ENCODE measurements around the gene PRDM10.

Gene PRDM10

GRCh38 chr11:130002846-130003716 lies 446 bp upstream of the PRDM10 start:
- DNase-seq = peak; percentile 75

DNA sequence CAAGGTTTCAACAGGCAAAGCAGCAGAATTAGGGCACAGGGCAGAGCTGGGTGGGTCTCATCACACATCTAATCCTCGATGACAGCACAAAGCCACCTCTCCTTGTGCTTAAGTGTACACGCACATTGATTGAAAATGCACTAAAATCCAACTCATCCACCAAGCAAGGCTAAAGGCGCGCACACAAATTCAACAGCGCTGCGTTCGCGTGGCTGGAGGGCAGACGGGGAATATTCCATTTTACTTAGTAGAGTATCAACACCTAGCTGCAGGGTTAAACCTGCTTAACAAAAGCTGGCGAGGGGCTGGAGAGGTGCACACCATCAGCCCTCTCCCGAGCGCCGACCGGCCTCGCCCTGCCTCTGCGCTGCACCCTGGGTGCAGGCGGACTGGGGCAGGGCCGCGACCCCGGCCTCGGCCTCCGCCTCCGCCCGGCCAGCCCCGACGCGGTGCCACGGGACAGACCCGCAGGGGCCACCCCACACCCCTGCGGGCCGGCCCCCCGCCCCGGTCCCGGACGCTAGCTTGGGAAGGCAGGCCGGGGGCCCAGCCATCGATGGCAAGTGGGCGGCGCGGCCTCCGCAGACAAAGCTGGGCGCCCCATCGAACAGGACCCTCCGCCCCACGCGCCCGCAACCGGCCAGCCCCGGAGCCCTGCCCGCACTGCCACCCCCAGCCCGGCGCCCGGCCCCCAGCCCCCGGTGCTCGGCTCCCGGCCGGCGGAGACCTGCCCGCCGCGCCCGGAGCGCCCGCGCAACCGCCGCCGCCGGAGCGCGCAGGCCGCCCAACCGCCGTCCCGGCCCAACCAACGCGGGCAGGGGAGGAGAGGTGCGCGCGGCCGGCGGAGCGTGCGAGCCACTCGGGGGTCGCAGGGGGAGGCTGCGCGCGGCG lies 929 bp downstream of the PRDM10 start:
- DNase-seq = no peak

DNA sequence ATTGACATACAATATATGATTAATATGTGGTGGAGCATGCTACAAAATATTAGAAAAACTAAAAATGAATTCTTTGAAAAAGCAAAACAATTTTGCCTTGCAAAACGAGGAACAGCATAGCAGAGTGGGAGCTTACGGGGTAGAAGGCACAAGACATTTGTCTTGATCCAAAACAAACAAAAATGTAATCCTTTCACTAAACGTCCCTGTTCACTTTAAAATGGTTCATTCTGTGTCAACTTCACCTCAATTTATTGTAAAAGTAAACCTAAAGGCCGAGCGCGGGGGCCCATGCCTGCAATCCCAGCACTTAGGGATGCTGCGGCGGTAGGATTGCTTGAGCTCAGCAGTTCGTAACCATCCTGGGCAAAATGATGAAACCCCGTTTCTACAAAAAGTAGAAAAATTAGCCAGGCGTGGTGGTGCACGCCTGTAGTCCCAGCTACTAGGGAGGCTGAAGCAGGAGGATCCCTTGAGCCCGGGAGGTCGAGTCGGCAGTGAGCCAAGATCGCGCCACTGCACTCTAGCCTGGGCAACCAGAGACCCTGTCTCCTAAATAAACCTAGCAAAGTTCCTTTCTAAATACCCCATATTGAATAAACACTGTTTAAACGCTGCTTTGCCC lies 2.0 kb downstream of the PRDM10 start:
- no peak for DNase-seq

DNA sequence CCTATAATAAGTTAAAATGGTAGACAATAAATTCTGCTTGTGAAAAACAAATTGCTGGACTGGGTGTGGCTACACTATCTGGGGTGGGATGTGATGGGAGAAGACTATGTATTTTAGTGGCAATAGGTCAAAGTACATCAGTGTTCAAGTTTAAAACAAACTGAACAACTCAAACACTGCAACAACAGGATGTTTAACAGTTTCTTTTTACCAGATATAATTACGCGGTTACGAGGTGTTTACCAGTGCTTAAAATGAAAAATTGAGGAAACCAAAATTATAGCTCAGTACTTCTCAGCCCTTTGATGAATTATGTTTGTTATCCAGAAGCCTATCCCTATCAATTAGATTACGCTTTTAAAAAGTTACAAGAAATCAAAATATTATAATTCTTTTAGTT lies 3.2 kb downstream of the PRDM10 start:
- DNase-seq = no peak

DNA sequence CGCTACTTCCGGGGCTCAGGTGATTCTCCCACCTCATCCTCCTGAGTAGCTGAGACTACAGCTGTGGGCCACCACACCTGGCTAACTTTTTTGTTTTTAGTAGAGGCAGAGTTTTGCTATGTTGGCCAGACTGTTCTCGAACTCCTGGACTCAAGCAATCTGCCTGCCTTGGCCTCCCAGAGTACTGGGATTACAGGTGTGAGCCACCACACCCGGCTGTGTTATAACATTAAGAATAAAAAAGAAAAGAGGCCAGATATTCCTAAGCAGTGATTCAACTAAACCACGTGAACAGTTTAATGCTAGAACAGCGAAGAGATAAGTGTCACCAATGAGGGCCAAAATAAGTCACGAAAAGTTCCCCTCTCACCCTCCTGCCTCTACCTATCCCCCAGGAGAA lies 3.7 kb downstream of the PRDM10 start:
- DNase-seq = no peak

- no peak for DNase-seq
These were observed 4.5 kb downstream of the PRDM10 start for GRCh38 chr11:129998107-129998506.

GRCh38 chr11:129997513-129997912 lies 5.1 kb downstream of the PRDM10 start:
- no peak for DNase-seq

- DNase-seq = no peak
These were observed 6.3 kb downstream of the PRDM10 start for GRCh38 chr11:129996113-129996870.

DNA sequence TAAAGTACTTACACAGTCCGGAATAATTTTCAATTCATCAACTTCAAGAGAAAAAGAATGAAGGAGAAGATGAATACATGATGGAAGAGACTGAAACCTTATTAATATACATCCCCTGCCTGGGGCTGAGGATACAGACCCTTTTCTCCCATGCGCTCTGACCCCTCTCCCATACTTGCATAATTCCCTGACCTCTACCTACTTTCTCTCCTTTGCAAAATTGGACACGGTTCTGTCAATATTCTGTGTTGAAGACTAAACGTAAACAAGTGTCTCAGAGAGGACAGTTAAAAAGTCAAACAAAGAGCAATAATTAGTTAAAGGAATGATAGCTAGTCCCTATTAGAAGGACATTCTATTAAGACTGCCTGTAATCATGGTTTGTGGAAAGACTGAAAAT lies 7.5 kb downstream of the PRDM10 start:
- DNase-seq = no peak

- DNase-seq = no peak
These were observed 10.3 kb downstream of the PRDM10 start for GRCh38 chr11:129992161-129992944.

GRCh38 chr11:129989149-129989813 lies 13.4 kb downstream of the PRDM10 start:
- DNase-seq = no peak

DNA sequence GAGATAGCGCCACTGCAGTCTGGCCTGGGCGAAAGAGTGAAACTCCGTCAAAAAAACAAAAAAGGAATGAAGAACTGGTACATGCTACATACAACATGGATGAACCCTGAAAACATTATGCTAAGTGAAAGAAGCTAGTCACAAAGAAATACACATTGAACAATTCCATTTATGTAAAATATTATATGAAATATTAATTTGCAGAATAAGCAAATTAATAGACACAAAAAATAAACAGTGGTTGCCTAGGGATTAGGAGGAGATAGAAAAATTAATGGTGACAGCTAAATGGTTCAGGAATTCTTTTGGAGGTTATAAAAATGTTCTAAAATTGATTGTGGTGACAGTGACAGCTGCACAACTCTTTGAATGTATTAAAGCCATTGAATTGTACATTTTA lies 14.7 kb downstream of the PRDM10 start:
- no peak for DNase-seq

DNA sequence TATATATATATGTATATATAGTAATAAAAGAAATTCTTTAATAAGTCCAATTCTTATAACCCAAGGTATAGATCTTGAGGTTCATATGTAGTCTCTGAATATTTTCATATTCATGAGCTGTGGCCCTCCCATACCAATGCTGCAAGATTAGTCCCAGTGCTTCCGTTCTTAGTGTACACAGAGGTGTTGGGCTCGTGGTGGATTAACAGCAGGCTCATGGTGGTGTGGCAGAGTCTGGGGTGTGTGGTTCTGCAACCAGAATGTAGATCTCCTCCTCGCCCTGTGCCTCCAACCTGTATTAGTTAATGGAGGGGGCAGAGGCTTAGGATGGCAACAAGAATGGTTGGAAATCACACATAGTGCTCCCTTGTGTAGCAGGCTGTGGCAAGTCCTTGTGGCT lies 16.8 kb downstream of the PRDM10 start:
- no peak for DNase-seq

DNA sequence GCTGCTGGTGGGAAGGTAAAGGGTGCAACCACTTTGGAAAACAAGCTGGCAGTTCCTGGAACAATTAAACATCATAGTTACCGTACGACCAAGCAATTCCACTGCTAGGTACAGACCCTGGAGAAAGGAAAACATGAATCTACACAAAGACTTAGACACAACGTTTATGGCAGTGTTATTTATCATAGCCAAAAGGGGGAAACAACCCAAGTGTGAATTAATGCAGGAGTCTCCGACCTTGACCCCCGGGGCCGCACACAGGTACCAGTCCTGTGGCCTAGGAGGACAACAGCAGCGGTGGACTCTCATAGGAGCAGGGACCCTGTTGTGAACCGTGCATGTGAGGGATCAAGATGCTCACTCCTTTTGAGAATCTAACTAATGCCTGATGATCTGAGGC lies 22.5 kb downstream of the PRDM10 start:
- no peak for DNase-seq

- no peak for DNase-seq
These were observed 23.5 kb downstream of the PRDM10 start for GRCh38 chr11:129979046-129979605.

DNA sequence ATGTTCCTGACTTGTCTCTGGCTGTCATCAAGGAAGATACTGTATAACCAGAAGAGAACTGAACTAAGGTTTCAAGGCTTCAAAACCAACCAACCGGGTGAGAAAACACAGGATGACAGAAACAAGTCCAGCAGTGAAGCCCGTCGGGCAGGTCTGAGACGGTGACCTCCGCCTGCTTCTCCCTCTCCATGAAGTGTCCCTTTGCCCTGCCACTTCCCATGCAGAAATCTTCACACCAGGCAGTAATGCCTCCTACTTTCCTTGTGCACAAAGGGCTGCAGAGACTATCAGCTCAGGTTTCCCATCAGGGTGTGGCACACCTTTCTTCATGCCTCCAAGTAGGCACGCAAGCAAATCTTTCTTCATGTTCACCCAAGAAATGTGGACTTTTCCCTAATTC lies 24.2 kb downstream of the PRDM10 start:
- no peak for DNase-seq

- no peak for DNase-seq
These were observed 26.3 kb downstream of the PRDM10 start for GRCh38 chr11:129976328-129976727.

GRCh38 chr11:129975543-129975942 lies 27.1 kb downstream of the PRDM10 start:
- no peak for DNase-seq

DNA sequence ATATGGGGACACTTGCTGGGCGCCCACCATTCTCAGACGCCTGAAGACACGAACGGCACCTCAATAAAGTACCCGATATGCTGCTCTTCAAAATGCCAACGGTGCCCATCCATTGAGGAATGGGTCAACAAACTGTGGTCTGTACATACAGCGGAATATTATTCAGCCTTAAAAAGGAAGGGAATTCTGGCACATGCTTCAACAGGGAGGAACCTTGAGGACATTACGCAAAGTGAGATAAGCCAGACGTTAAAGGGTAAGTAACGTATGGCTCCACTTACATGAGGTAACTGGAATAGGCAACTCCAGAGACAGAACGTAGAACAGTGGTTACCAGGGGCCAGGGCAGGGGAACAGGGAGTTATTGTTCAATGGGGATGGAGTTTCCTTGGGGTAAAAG lies 28.0 kb downstream of the PRDM10 start:
- DNase-seq = no peak

DNA sequence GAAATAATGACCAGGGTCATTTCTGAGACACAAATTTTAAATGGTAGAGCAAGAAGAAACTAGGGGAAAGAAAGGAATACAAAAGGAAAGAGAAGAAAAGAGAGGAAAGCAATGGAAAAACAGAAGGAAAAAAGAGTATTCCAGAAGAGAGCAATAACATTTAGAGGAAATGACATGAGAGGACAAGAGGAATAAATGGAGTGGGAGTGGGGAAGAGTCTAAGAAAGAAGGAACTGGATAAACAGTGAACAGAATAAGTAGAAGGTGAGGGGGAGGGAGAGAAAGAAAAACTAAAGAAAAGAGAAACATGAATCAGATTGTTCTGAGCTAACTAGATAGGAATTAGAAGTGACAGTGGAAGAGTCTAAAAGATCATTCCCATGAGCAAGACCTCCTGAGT lies 28.4 kb downstream of the PRDM10 start:
- DNase-seq = no peak

GRCh38 chr11:129973809-129974208 lies 28.8 kb downstream of the PRDM10 start:
- no peak for DNase-seq

Measured in GOT3 (cell line).